ENCODE data around the gene PRKAR1B. TPM values are rescaled to one million over a fixed set of nuclear protein-coding genes. Genes with fewer than 3 reads are reported as not detected.

The PRKAR1B gene
- total and polyA plus RNA-seq, 8 donors = 2.5 to 8.4 (median 5.3) TPM

- no peaks in the 10 kb centered on the region for H3K27me3 ChIP-seq
- H3K9me3 ChIP-seq = no peaks in the 10 kb centered on the region
- no peak for ATAC-seq
- WGBS, 2 donors = 61 to 70% methylated on average over 17 of the region's 17 CpGs
- peak in 2 of 6 donors; percentile 29 to 58 for DNase-seq
- intact Hi-C loops (cut with DNase I) = no loop called here
- H3K4me3 ChIP-seq = no peak overlapping the region
- H3K4me1 ChIP-seq = peaks cover 4 to 7% (median 5%) of the 10 kb centered on the region in 3 donors
- H3K36me3 ChIP-seq = no peaks in the 10 kb centered on the region
- TF ChIP-seq CTCF (IDR thresholded peaks at IDR 0.05) = no peak
- H3K27ac ChIP-seq = no peak overlapping the region
- no peak for FAIRE-seq
Measured at GRCh38 chr7:533266-533665, 193.8 kb downstream of the PRKAR1B start.

GRCh38 chr7:532379-533143 is 194.5 kb downstream of the PRKAR1B start:
- Histone ChIP-seq H3K27me3 (no peaks in the 10 kb centered on the region), H3K4me3 (no peak overlapping the region), H3K4me1 (peaks cover 0 to under 1% (median 0%) of the 10 kb centered on the region in 3 donors), H3K36me3 (no peaks in the 10 kb centered on the region), H3K9me3 (no peaks in the 10 kb centered on the region), H3K27ac (no peak overlapping the region)
- no peak for ATAC-seq
- peak in 2 of 6 donors; percentile 22 to 57 for DNase-seq
- intact Hi-C loops (cut with DNase I) = no loop called here
- 89 to 90% methylated on average over 15 of the region's 15 CpGs for WGBS, 2 donors
- no peak for TF ChIP-seq CTCF (IDR thresholded peaks at IDR 0.05)
- no peak for FAIRE-seq

GRCh38 chr7:531777-532176 is 195.3 kb downstream of the PRKAR1B start:
- intact Hi-C loops (cut with DNase I) = no loop called here

GRCh38 chr7:528451-528850 is 198.6 kb downstream of the PRKAR1B start:
- ATAC-seq = no peak
- WGBS, 2 donors = 94 to 95% methylated on average over 2 of the region's 2 CpGs
- Histone ChIP-seq H3K27ac (no peak overlapping the region), H3K36me3 (no peaks in the 10 kb centered on the region), H3K9me3 (no peaks in the 10 kb centered on the region), H3K4me3 (no peak overlapping the region), H3K4me1 (no peaks in the 10 kb centered on the region), H3K27me3 (no peaks in the 10 kb centered on the region)
- DNase-seq = no peak
- intact Hi-C loops (cut with DNase I) = loop anchor here in 1 of 3 donors (10.0 kb wide), 1 partner anchor 196 kb away; the partner anchor contains the start of genes DNAAF5 and PRKAR1B
- FAIRE-seq = no peak
- TF ChIP-seq CTCF (IDR thresholded peaks at IDR 0.05) = no peak

More at GRCh38 chr7:531777-532176, 195.3 kb downstream of the PRKAR1B start:
- no peak for TF ChIP-seq CTCF (IDR thresholded peaks at IDR 0.05)
- Histone ChIP-seq H3K27ac (no peak overlapping the region), H3K27me3 (no peaks in the 10 kb centered on the region), H3K9me3 (no peaks in the 10 kb centered on the region), H3K4me1 (no peaks in the 10 kb centered on the region), H3K4me3 (no peak overlapping the region), H3K36me3 (no peaks in the 10 kb centered on the region)
- ATAC-seq (no peak), DNase-seq (peak in 1 of 6 donors; percentile 51), FAIRE-seq (no peak)
- 93 to 94% methylated on average over 10 of the region's 10 CpGs for WGBS, 2 donors

- peak in 1 of 6 donors; percentile 2 for DNase-seq
- 66 to 68% methylated on average over 4 of the region's 4 CpGs for WGBS, 2 donors
- Histone ChIP-seq H3K27ac (no peak overlapping the region), H3K9me3 (no peaks in the 10 kb centered on the region), H3K4me3 (no peak overlapping the region), H3K4me1 (no peaks in the 10 kb centered on the region), H3K36me3 (no peaks in the 10 kb centered on the region), H3K27me3 (no peaks in the 10 kb centered on the region)
- intact Hi-C loops (cut with DNase I) = loop anchor here in 1 of 3 donors (10.0 kb wide), 1 partner anchor 197 kb away; the partner anchor contains the start of genes DNAAF5 and PRKAR1B
- no peak for TF ChIP-seq CTCF (IDR thresholded peaks at IDR 0.05)
- no peak for FAIRE-seq
- ATAC-seq = no peak
Measured at GRCh38 chr7:527723-528122, 199.4 kb downstream of the PRKAR1B start.
